Measurements from ENCODE around the gene ALG8.
"Not testable (repeated sequence)": the region's sequence is repeated elsewhere in the genome, so short reads cannot be mapped to it uniquely, and the experiment has no call there.

The ALG8 gene

GRCh38 chr11:78069465-78069864, 70.0 kb downstream of the ALG8 start:
- no peak for DNase-seq (ENCODE audit: low read depth)

- DNase-seq (ENCODE audit: low read depth): no peak
Measured at GRCh38 chr11:78067704-78068103, 71.7 kb downstream of the ALG8 start.

- DNase-seq (ENCODE audit: low read depth): no peak
Measured at GRCh38 chr11:78066471-78066870, 73.0 kb downstream of the ALG8 start.

- DNase-seq (ENCODE audit: low read depth): no peak
Measured at GRCh38 chr11:78065203-78065602, 74.2 kb downstream of the ALG8 start.

GRCh38 chr11:78063440-78064181, 75.8 kb downstream of the ALG8 start, which contains the start of gene THRSP:
THRSP (plus strand) TSS chr11:78063861; CDS start chr11:78063882, 21 bp downstream.
- DNase-seq (ENCODE audit: low read depth): no peak

GRCh38 chr11:78062671-78063070, 76.8 kb downstream of the ALG8 start:
- no peak for DNase-seq (ENCODE audit: low read depth)

GRCh38 chr11:78061921-78062311, 77.5 kb downstream of the ALG8 start:
- no peak for DNase-seq (ENCODE audit: low read depth)

GRCh38 chr11:78061088-78061920, 78.1 kb downstream of the ALG8 start:
- no peak for DNase-seq (ENCODE audit: low read depth)

- no peak for DNase-seq (ENCODE audit: low read depth)
Measured at GRCh38 chr11:78060533-78060932, 78.9 kb downstream of the ALG8 start.

- not testable (repeated sequence) for DNase-seq (ENCODE audit: low read depth)
Measured at GRCh38 chr11:78059749-78060328, 79.6 kb downstream of the ALG8 start.

GRCh38 chr11:78057462-78058055, 81.9 kb downstream of the ALG8 start:
- DNase-seq (ENCODE audit: low read depth): no peak

GRCh38 chr11:78056093-78056492, 83.3 kb downstream of the ALG8 start:
- DNase-seq (ENCODE audit: low read depth): no peak

- no peak for DNase-seq (ENCODE audit: low read depth)
Measured at GRCh38 chr11:78054971-78055370, 84.5 kb downstream of the ALG8 start.

- no peak for DNase-seq (ENCODE audit: low read depth)
Measured at GRCh38 chr11:78050964-78051831, 88.2 kb downstream of the ALG8 start.
